Measurements from ENCODE around the gene HLA-DRA. TPM values are rescaled to one million over a fixed set of nuclear protein-coding genes. Genes with fewer than 3 reads are reported as not detected.

The HLA-DRA gene
- total and polyA plus RNA-seq, 2 donors (not counting 3 experiments of a cell fraction or from before 2014, with no cell fraction given): not detected

DNA sequence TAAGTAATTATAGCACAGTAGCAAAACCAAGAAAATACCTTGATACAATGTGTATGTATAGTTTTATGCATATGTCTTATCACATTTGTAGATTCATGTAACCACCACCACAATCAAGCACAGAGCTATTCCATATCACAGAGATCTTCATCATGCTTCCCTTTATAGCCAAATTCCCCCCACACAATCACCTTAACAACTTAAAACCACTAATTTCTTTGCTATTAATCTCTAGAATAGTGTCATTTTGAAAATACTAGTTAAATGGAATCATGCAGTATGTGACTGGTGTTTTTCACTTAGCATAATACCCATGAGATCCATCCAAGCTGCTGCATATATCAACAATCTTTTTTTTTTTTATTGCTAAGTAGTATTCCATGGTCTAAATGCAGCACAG is 8.2 kb downstream of the HLA-DRA start:
- H3K27ac ChIP-seq (ENCODE audit: insufficient read depth, low read depth, low read length): no peak overlapping the region
- no peak for TF ChIP-seq FOS (IDR thresholded peaks at IDR 0.05; ENCODE audit: borderline replicate concordance, insufficient read depth, low read length)
- no peak for TF ChIP-seq CTCF (IDR thresholded peaks at IDR 0.05; ENCODE audit: extremely low read depth in 1 of 2, insufficient read depth in 1 of 2, low read depth in 1 of 2, low read length in 2 of 2)
- TF ChIP-seq MYC (IDR thresholded peaks at IDR 0.05; ENCODE audit: low read depth, low read length): no peak
- TF ChIP-seq POLR2AphosphoS5 (IDR thresholded peaks at IDR 0.05; ENCODE audit: insufficient read depth, low read depth, low read length): no peak
- TF ChIP-seq JUN (IDR thresholded peaks at IDR 0.05; ENCODE audit: borderline replicate concordance, insufficient read depth, insufficient read length, low read depth): no peak
- no peak for TF ChIP-seq MAX (IDR thresholded peaks at IDR 0.05; ENCODE audit: insufficient read depth, insufficient read length)
- TF ChIP-seq GATA2 (IDR thresholded peaks at IDR 0.05; ENCODE audit: insufficient read depth, insufficient read length, low read depth, low read length): no peak
- TF ChIP-seq POLR2A (IDR thresholded peaks at IDR 0.05; ENCODE audit: low read depth, low read length): no peak
- TF ChIP-seq EZH2 (IDR thresholded peaks at IDR 0.05; ENCODE audit: borderline replicate concordance, low read depth, low read length, severe bottlenecking): no peak
- no peaks in the 10 kb centered on the region for H3K36me3 ChIP-seq (ENCODE audit: control insufficient read depth in 2 of 2, extremely low read depth in 1 of 2, insufficient read depth in 2 of 2, low read length in 2 of 2)
- no peaks in the 10 kb centered on the region for H3K9me3 ChIP-seq (replicated peaks; ENCODE audit: control insufficient read depth, insufficient read depth, low read length)
- peaks cover 6% of the 10 kb centered on the region in 2 experiments for H3K27me3 ChIP-seq (ENCODE audit: control insufficient read depth in 2 of 2, insufficient read depth in 2 of 2, low read length in 2 of 2)
- ChIA-PET CTCF (no interaction called here), POLR2A (no interaction called here)
- H3K4me1 ChIP-seq (ENCODE audit: control insufficient read depth, extremely low read depth, insufficient read depth, low read length): no peaks in the 10 kb centered on the region
- H4K20me1 ChIP-seq (replicated peaks; ENCODE audit: control insufficient read depth, extremely low read depth, insufficient read depth, low read length): no peaks in the 10 kb centered on the region
- H2AFZ ChIP-seq (ENCODE audit: low read depth, low read length): no peak overlapping the region
- H3K79me2 ChIP-seq (ENCODE audit: control insufficient read depth, insufficient read depth, low read length): no peaks in the 10 kb centered on the region
- FAIRE-seq (no peak), DNase-seq (ENCODE audit: low read depth, low spot score) (no peak)
- dilution Hi-C loops (cut with MboI; ENCODE audit: extremely low pct_ligation_motif_present, low sequenced_read_pairs): no loop called here
- no peak overlapping the region for H3K4me2 ChIP-seq (ENCODE audit: insufficient read depth, low read length)
- H3K4me3 ChIP-seq (replicated peaks in 1 of 3; ENCODE audit: insufficient read depth in 1 of 3, low read depth in 1 of 3, low read length in 3 of 3): no peak overlapping the region
- no TSS peak for BruUV-seq (replicated peaks)
- H3K9ac ChIP-seq (replicated peaks; ENCODE audit: extremely low read depth, insufficient read depth, low read length): no peak overlapping the region
- intact Hi-C loops (cut with micrococcal nuclease): no loop called here
- no peaks in the 10 kb centered on the region for H3K9me1 ChIP-seq (replicated peaks; ENCODE audit: control insufficient read depth, extremely low read depth, insufficient read depth, low read length)

All from endothelial cell of umbilical vein (primary cell).